Measurements from ENCODE around the gene ACTN4.
"Not testable (repeated sequence)": the region's sequence is repeated elsewhere in the genome, so short reads cannot be mapped to it uniquely, and the experiment has no call there.

Gene ACTN4

GRCh38 chr19:38741670-38742069 lies 94.2 kb downstream of the ACTN4 start:
- no peak for DNase-seq

- no peak for DNase-seq
These were observed 94.8 kb downstream of the ACTN4 start for GRCh38 chr19:38742296-38742695.

- no peak for DNase-seq
These were observed 95.5 kb downstream of the ACTN4 start for GRCh38 chr19:38742906-38743305.

GRCh38 chr19:38743394-38744297 lies 96.2 kb downstream of the ACTN4 start:
- DNase-seq, result no peak

- DNase-seq, result no peak
These were observed 96.8 kb downstream of the ACTN4 start, which contains the start of gene CAPN12 for GRCh38 chr19:38744298-38744681. TSS of gene CAPN12 (minus strand) at chr19:38744474. CDS start at chr19:38744165, 309 bp downstream.

GRCh38 chr19:38744874-38745273 lies 97.4 kb downstream of the ACTN4 start:
- no peak for DNase-seq

GRCh38 chr19:38745316-38745715 lies 97.9 kb downstream of the ACTN4 start:
- DNase-seq, result no peak

GRCh38 chr19:38753783-38754182 lies 106.3 kb downstream of the ACTN4 start:
- not testable (repeated sequence) for DNase-seq

GRCh38 chr19:38754196-38754595 lies 106.7 kb downstream of the ACTN4 start:
- not testable (repeated sequence) for DNase-seq

GRCh38 chr19:38759590-38760003 lies 112.1 kb downstream of the ACTN4 start:
- no peak for DNase-seq

GRCh38 chr19:38760805-38761517 lies 113.5 kb downstream of the ACTN4 start:
- not testable (repeated sequence) for DNase-seq

GRCh38 chr19:38761884-38762389 lies 114.5 kb downstream of the ACTN4 start:
- not testable (repeated sequence) for DNase-seq

GRCh38 chr19:38763795-38764220 lies 116.4 kb downstream of the ACTN4 start:
- no peak for DNase-seq

- DNase-seq, result no peak
These were observed 117.8 kb downstream of the ACTN4 start for GRCh38 chr19:38765214-38765613.

- no peak for DNase-seq
These were observed 119.0 kb downstream of the ACTN4 start for GRCh38 chr19:38766276-38767047.

- peak; percentile 89 to 90 for DNase-seq
These were observed 122.3 kb downstream of the ACTN4 start for GRCh38 chr19:38769635-38770211.

- DNase-seq, result not testable (repeated sequence)
These were observed 122.9 kb downstream of the ACTN4 start for GRCh38 chr19:38770228-38770948.

- DNase-seq, result not testable (repeated sequence)
These were observed 123.5 kb downstream of the ACTN4 start for GRCh38 chr19:38770949-38771275.

GRCh38 chr19:38771569-38771968 lies 124.1 kb downstream of the ACTN4 start:
- DNase-seq, result not testable (repeated sequence)

GRCh38 chr19:38773469-38774177 lies 126.2 kb downstream of the ACTN4 start, which contains the start of gene LGALS7:
TSS of gene LGALS7 (minus strand) at chr19:38773517. CDS start at chr19:38773492, 25 bp downstream.
- no peak for DNase-seq
